AG04449 (cell line): ENCODE measurements around the gene DGCR2.

Experiments
- CTCF ChIA-PET: fragments of 350-600 bp; formaldehyde crosslinking; extraction: SDS; loops from one replicate; lab custom pipeline; 2021; ENCODE audit warnings: antibody characterized with exemption; lab: Yijun Ruan, JAX
- POLR2A ChIA-PET: fragments of 400-600, 350-600 bp; formaldehyde crosslinking; extraction: SDS; loops from one replicate; lab custom pipeline; 2020; ENCODE audit warnings: antibody characterized with exemption, inconsistent platforms; lab: Yijun Ruan, JAX
- DNase-seq: peaks from one replicate; pipeline ENCODE4 v3.0.0-alpha.2; 2010; ENCODE audit warnings: low read depth, low spot score
- H3K4me3 ChIP-seq: 2 replicates; pipeline ENCODE4 v1.5.1; 2011; ENCODE audit warnings: low read depth, mild to moderate bottlenecking, control low read depth, low read length
- TF ChIP-seq, protein P1 (sequence below): IDR thresholded peaks from one replicate; pipeline ENCODE4 v1.5.1; 2011; ENCODE audit warnings: mild to moderate bottlenecking, moderate library complexity, low read length, control low read depth, inconsistent platforms; ENCODE audit not compliant: insufficient read depth; ENCODE audit errors: missing control alignments

The DGCR2 gene

DNA sequence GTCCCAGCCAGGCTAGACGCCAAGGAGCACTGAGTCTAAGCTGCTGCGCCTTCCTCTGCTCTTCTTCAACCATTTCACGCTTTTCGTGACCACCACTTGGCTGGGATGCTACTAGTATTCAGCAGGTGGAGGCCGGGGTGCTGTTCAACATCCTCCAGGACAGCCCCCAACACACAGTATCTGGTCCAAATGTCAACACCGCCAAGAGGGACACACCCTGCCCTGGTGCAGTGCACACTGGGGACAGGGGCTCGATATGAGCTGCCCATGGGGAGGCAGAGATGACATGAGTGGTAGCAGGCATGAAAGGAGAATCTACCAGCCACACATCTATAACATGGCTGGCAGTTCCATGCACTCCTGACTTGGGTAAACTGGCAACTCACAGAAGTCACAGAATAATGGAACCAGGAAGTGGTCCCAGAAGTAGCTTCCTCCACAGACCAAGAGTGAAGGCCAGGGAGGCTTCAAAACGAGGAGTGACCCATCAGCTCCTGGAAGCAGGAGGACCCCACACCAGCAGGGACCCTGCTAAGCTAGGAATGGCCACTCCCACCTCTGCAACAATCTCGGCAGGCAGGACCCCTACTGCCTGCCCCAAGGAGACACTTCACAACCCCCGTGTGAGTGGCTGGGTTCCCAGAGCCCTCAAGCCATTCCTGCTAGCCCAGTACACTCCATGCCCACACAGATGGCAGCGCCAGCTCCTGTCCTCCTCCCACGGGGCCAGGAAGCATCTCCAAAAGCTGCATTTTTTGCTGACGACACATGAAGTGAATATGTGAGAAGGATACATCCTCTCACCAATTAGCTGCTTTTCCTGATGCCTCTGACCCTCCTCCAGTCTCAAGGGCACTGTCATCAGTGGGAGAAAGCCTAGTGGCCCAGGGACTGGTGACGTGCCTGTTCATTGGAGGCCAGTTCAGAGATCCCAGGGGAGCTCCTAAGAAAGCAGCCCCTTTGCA, 78.8 kb downstream of the DGCR2 start:
- ChIA-PET POLR2A (interaction anchor here (0.6 kb wide), 1 partner anchor 1866 kb away, joined by 3 read pairs; no protein-coding TSS in a partner anchor), CTCF (interaction anchor here (1.3 kb wide), 1 partner anchor 22 kb away, joined by 3 read pairs; no protein-coding TSS in a partner anchor)

DNA sequence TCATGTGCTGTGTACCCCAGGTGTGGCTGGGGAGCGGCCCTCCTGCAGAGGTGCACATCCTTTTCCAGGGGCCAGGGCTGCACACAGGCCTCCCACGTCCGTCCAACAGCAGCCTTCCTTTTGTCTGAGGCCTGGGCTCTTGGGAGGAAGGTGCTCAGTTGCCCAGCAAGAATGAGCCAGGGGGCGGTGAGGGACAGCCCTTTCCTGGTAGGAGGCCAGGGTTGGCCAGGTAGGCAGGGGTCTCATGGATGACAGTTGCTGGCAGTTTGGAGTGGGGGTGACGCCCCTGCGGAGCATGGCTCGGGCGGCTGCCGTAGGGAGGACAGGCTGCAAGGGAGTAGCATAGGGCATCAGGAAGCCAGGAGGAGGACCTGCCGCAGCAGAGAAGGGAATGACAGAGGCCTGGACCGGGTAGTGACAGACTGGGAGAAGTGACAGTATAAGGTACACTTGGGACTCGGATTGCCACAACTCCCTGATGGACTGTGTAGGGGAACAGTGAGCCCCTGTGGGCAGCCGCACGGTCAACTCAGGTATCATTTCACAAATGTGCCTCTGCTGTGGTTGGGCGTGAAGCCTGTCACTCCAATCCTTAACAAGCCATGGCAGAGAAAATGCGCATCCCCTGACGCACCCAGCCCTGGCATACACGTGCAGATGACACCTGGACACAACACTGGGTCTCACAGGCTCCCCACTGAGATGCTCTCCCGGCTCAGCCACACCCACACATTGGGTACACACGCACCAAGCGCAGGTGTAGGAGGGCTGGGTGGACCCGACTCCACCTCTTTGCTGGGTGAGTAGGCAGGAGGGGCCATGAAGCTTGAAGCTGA, 79.7 kb downstream of the DGCR2 start:
- POLR2A ChIA-PET, result no interaction called here
- no peak for DNase-seq
- H3K4me3 ChIP-seq, result no peak overlapping the region
- CTCF ChIA-PET, result interaction anchor here (1.3 kb wide), 1 partner anchor 23 kb away, joined by 3 read pairs; no protein-coding TSS in a partner anchor
- TF ChIP-seq, protein P1, sequence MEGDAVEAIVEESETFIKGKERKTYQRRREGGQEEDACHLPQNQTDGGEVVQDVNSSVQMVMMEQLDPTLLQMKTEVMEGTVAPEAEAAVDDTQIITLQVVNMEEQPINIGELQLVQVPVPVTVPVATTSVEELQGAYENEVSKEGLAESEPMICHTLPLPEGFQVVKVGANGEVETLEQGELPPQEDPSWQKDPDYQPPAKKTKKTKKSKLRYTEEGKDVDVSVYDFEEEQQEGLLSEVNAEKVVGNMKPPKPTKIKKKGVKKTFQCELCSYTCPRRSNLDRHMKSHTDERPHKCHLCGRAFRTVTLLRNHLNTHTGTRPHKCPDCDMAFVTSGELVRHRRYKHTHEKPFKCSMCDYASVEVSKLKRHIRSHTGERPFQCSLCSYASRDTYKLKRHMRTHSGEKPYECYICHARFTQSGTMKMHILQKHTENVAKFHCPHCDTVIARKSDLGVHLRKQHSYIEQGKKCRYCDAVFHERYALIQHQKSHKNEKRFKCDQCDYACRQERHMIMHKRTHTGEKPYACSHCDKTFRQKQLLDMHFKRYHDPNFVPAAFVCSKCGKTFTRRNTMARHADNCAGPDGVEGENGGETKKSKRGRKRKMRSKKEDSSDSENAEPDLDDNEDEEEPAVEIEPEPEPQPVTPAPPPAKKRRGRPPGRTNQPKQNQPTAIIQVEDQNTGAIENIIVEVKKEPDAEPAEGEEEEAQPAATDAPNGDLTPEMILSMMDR, result no peak

More for the DNA sequence above, 78.8 kb downstream of the DGCR2 start:
- no peak for DNase-seq
- H3K4me3 ChIP-seq, result no peak overlapping the region
- TF ChIP-seq, protein P1, result no peak

DNA sequence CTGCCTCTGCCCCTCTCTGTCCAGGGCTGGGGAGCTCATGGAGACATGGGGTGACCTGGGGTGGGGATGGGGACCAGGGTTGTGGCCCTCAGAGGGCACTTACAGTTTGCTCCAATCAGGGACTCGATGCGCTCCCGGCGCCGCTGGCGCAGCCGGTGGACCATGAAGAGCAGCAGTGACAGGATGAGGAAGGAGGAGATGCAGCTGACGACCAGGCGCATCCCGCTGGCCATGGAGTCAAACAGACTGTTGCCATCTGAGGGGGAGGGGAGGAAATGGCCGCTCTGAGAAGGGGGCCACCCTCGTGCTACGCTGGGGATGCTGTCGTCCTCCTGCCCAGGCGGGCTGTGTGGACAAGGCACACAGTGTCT, 80.5 kb downstream of the DGCR2 start:
- H3K4me3 ChIP-seq, result no peak overlapping the region
- TF ChIP-seq, protein P1, result no peak
- ChIA-PET CTCF (no interaction called here), POLR2A (no interaction called here)
- DNase-seq, result no peak

DNA sequence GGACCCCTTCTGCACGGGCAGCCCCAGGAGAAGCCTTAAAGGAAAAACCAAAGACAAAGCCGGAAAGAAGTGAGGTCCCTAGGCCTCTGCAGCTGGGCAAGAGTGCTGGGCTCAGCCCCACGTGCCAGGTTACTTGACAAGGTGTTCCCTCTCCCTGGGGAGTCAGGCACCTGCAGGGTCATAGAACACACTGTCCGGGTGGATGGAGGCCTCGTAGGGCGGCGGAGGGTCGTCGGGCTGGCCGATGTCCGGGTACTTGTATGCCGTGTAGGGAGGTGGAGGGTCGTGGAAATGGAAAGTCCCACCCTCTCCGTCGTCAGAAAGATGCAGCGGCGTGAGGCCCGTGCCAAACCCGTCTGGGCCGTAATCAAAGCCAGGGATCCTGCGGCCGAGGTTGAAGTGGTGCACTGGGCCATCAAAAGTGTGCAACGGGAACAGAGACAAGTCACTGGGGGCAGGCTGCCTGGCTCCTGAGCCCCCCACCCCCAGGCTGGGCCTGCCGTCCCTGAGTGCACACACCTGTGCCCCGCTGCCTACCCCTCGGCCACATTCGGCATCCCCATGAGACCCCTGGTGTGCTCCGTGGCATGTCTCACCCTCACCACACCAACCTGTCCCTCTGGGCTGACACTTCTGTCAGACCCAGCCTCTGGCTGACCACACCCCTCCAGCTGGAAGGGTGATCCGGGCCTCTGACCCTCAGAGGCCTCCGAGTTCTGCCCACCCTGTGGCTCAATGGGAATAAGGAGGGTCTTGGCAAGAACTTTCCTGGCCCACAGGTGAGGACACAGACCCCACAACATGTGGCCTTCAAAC, 81.1 kb downstream of the DGCR2 start:
- ChIA-PET CTCF (no interaction called here), POLR2A (no interaction called here)
- no peak for DNase-seq
- TF ChIP-seq, protein P1, result no peak
- H3K4me3 ChIP-seq, result no peak overlapping the region

DNA sequence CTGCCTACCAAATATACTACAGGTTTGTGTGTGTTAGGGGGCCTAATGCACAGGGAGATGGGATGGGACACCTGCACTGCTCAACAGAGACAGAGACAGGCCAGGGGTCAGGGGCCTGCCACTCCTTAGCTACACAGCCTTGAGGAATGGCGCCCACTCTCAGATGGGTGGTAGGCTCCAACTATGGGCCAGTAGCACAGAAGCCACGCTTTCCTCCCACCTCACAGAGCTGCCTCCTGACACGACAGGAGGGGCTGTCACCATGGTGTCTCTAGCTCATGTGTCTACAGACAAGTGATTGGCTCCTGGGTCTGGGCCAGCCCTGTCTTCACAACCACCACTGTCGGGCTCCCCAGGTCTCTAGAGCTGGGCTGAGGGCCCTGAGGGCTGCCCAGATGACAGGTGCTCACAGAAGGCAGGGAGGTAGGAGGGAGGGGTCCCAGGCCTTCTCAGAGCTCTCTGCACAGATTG, 81.8 kb downstream of the DGCR2 start:
- no peak for DNase-seq
- CTCF ChIA-PET, result interaction anchor here (0.6 kb wide), 1 partner anchor 49 kb away, joined by 3 read pairs; no protein-coding TSS in a partner anchor
- POLR2A ChIA-PET, result no interaction called here
- TF ChIP-seq, protein P1, result no peak
- H3K4me3 ChIP-seq, result no peak overlapping the region
